ENCODE measurements around the gene C1D.

C1D gene

DNA sequence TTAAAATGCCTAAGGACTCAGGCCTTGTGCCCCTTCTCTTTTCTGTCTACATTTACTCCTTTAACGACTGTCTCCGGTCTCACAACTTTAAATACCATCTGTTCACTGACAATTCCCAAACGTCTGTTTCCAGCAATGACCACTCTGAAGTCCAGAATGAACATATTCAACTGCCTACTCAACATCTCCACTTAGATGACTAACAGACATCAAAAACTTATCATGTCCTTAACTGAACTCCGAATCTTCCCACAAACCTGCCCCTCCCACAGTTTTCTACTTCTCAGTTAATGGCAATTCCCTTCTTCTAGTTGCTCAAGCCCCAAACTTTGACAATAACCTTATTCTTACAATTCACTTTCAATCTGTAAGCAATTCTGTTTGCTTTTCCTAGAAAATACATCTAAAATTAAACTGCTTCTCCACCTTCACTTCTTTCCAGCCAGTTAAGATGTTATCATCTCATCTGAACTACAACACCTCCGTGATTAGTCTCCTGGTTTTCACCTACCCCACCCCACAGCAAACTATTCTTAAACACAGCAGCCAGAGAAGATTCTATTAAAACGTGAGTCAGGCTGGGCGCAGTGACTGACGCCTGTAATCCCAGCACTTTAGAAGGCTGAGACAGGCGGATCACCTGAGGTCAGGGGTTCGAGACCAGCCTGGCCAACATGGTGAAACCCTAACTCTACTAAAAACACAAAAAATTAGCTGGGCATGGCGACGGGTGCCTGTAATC is 2.8 kb downstream of the C1D start:
- DNase-seq (ENCODE audit: low read depth), result no peak
- TF ChIP-seq, protein P1, sequence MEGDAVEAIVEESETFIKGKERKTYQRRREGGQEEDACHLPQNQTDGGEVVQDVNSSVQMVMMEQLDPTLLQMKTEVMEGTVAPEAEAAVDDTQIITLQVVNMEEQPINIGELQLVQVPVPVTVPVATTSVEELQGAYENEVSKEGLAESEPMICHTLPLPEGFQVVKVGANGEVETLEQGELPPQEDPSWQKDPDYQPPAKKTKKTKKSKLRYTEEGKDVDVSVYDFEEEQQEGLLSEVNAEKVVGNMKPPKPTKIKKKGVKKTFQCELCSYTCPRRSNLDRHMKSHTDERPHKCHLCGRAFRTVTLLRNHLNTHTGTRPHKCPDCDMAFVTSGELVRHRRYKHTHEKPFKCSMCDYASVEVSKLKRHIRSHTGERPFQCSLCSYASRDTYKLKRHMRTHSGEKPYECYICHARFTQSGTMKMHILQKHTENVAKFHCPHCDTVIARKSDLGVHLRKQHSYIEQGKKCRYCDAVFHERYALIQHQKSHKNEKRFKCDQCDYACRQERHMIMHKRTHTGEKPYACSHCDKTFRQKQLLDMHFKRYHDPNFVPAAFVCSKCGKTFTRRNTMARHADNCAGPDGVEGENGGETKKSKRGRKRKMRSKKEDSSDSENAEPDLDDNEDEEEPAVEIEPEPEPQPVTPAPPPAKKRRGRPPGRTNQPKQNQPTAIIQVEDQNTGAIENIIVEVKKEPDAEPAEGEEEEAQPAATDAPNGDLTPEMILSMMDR (conservative IDR thresholded peaks at IDR 0.05; ENCODE audit: low read depth, low read length), result no peak
- no peak overlapping the region for H3K4me3 ChIP-seq (ENCODE audit: low read depth, low read length)

DNA sequence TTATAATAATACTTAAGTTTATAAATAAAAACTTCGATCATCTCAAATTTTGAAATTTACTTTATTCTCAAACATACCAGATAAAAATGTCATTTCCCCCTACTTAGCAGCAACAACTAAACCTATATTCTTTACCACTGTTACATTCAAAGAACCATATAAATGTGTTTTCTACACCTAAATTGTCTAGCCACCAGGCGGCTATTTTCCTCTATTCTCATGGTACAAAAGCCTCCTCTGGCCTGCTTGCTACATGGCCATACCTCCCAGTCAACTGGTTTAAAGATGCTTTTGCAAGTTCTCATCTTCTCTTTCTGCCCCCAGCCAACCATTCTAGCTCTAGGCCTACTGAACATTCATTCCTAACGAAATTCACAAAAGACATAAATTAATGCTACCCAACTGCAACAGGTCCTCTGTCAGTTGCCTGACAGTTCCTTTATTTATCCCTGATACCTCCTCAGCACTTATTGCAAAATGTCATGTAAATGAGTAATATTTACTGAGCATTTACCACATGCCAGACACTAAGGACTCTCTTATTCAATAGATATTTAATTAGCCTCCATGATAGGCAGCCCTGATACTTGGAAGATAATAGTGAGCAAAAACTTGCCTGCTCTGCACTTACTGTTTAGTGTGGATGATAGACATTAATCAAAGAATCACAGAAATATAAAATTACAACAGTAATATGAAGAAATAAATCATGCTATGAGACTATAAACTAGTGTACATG is 5.0 kb downstream of the C1D start:
- no peak for DNase-seq (ENCODE audit: low read depth)
- H3K4me3 ChIP-seq (ENCODE audit: low read depth, low read length), result no peak overlapping the region
- TF ChIP-seq, protein P1 (conservative IDR thresholded peaks at IDR 0.05; ENCODE audit: low read depth, low read length), result no peak

DNA sequence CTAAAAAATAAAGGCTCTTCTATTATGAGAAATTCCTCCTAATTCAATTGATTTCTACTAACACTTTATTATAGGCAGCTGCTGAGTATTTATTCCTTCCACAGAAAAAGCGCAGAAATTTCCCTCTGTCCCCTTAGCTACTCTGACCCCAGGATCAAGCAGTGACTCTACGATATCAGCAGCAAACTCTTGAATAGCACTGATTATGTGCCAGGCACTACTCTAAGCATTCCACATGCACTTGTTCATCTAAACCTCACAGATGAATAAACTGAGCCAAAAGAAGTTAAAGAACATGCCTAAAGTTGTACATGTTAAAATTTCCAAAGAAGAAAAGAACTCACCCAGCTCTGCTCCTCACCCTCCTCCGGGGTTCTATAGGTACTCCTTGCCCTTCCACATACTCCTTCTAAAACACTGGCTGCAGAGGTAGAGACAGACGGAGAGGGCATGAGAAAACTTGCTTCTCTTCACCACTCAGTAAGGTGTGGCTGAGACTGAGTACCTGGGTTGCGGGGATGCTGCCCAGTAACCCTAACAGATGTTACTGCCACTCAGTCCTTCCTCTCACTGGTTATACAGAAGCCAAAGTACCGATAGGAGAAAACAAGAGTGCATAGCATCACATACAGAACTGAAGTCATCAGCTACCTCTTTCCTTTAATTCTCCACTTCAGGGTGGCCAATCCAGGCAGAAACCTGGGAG is 9.9 kb downstream of the C1D start:
- DNase-seq (ENCODE audit: low read depth), result no peak
- H3K4me3 ChIP-seq (ENCODE audit: low read depth, low read length), result no peak overlapping the region
- TF ChIP-seq, protein P1 (conservative IDR thresholded peaks at IDR 0.05; ENCODE audit: low read depth, low read length), result no peak

DNA sequence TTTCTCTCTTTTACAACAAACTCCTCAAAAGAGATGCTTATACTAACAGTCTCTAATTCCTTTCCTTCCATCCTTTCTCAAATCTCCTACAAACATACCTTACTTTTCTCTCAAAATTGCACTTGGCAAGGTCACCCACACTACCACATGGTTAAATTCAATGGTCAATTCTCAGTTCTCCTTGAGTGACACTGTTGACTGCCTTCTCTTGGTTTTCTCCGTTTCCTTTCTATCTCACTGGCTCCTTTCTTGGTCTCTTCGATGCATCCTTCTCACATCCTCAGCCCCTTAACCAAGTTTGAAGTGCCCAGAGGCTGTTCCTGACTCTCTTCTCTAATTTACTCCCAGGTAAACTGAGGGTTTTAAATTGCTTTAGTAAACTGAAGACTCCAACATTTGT is 12.5 kb downstream of the C1D start:
- no peak overlapping the region for H3K4me3 ChIP-seq (ENCODE audit: low read depth, low read length)
- TF ChIP-seq, protein P1 (conservative IDR thresholded peaks at IDR 0.05; ENCODE audit: low read depth, low read length), result no peak
- no peak for DNase-seq (ENCODE audit: low read depth)

DNA sequence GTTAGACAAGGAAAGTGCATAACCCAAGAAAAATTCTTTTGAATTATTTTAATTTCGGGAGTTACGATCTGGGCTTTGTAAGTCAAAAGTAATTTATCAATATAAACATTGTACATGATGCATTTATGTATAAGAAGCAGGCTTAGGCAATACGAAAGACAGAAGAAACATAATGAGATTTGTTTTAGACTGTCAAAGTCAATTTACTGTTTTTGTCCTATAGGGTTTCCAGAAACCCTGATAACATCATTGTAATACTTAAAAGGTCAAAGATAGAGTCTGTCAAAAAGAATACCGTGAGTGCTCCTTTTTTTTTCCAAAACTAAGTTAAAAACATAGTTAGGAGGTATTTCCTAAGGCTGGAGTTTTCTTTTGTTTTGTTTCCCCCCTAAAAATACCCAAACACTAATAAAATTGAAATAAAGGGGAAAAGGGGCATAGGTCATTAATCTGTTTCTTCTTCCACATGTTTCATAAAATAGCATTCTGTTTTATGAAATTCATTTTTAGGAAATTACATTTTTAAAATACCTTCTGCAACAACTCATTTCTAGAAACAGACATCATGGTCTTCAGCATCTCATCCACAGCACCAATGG is 16.1 kb downstream of the C1D start:
- DNase-seq (ENCODE audit: low read depth), result no peak
- TF ChIP-seq, protein P1 (conservative IDR thresholded peaks at IDR 0.05; ENCODE audit: low read depth, low read length), result no peak
- H3K4me3 ChIP-seq (ENCODE audit: low read depth, low read length), result no peak overlapping the region

DNA sequence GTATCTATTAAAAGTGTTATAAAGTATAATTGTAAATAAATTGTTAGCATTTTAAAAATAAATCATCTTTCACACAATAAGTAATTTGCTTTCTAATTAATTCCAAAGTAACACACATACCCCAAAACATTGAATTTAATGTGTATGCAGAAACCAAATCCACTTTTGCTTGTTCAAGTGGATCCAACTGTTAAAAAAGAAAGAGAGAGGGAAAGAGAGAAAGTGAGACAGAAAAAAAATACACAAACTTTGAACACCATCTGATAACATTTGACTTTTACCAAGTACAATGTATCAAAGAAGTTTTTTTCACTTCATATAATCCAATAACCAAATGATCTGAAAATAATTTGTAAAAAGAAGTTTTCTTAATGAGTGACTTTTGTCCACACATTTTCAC is 16.6 kb downstream of the C1D start:
- no peak for DNase-seq (ENCODE audit: low read depth)
- TF ChIP-seq, protein P1 (conservative IDR thresholded peaks at IDR 0.05; ENCODE audit: low read depth, low read length), result no peak
- no peak overlapping the region for H3K4me3 ChIP-seq (ENCODE audit: low read depth, low read length)
